Measurements from ENCODE around the gene ZNF710.

Gene ZNF710

GRCh38 chr15:90020021-90020735, 19.1 kb downstream of the ZNF710 start:
- no peak for DNase-seq

GRCh38 chr15:90020936-90021507, 19.9 kb downstream of the ZNF710 start:
- DNase-seq = no peak

GRCh38 chr15:90022345-90022744, 21.2 kb downstream of the ZNF710 start:
- DNase-seq = no peak

GRCh38 chr15:90022905-90023700, 22.0 kb downstream of the ZNF710 start:
- DNase-seq = no peak

- DNase-seq = no peak
Observed at GRCh38 chr15:90024406-90024805, 23.3 kb downstream of the ZNF710 start.

DNA sequence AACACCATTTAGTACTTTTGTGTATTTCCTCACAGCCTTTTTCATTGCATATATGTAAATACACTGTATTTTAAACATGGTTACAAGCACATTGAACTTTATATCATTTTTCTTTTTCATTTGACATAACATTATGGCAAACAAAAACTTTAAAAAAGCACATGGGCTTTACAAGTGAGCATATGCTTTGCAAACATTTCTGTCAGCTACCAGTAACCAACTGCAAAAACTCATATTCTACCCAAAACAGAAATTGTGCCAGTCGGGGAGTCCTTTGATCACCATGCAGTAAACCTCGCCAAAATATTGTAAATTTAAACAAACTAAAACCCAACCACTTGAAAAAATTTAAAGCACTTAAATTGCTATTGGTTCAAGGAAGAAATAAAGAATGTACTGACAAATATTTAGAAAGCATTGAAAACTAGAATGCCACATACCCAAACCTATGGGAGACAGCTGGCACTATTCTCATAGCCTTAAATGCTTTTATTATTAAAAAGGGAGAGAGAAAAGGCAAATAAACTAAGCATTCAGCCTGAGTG, 24.4 kb downstream of the ZNF710 start:
- no peak for DNase-seq

DNA sequence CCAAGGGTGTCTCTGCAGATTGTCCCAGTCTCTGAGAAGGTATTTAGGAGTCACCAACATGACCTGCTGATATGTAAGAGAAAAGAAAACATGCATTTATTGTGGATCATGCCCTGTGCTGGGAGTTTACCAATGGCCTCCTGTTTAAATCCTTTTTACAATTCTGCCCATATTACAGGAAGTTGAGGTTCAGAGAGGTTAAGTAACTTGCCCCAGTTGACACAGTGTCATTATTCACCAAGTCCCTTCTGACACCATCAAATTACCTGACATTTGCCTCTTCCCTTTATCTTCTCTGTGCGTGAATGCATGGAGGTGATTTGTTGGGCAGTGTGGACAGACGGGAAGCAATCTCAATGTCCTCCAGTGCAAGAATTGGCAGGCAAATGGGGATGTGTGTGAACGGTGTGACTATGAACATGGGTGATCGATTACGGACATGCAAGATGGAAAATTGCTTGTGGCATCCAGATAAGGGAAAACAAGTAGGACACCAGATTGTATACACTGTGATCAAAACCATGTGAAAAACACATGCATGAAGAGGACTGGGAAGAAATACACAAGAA, 27.3 kb downstream of the ZNF710 start:
- DNase-seq = no peak

- no peak for DNase-seq
Observed at GRCh38 chr15:90029024-90029423, 27.9 kb downstream of the ZNF710 start.

GRCh38 chr15:90030376-90030775, 29.3 kb downstream of the ZNF710 start:
- DNase-seq = no peak

- DNase-seq = no peak
Observed at GRCh38 chr15:90031231-90031791, 30.2 kb downstream of the ZNF710 start.

DNA sequence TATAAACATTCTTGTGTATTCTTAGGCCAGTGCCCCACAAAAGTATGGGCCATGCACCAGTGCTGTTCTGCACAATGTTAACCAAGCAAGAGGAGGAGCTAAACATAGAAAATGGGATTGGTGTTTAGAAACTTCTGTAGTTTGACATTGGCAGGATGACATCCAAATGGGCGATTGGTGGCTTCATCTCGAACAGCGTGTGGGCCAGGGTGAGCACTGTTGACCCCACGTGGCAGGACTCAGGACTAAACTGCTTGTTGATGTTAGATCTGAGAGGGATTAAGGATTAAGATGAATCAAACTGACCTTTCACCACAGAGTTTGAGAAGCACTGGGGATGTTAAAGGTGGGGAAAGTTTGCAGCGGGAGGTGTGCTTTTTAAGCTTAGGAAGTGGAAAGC, 31.9 kb downstream of the ZNF710 start:
- no peak for DNase-seq

- DNase-seq = no peak
Observed at GRCh38 chr15:90033448-90033847, 32.3 kb downstream of the ZNF710 start.

GRCh38 chr15:90035095-90035839, 34.1 kb downstream of the ZNF710 start:
- peak; percentile 62 to 77 for DNase-seq

DNA sequence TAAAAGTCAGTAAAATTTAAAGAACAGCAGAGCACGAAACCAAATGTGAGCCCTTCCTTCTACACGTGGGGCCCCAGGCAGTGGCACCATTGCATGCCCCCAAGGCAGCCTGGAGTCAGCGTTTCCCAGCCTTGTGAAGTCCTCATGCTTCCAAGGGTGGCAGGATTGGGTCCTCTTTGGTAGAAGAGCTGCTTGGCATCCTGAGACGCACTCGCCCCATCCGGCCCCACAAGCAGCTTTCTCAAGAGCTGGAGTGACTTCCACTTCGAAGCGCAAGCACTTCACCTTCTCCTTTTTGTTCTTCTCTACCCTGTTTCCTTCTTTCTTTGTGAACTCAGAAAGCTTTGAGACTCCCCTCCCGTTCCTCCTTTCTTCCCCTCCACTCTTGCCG, 34.7 kb downstream of the ZNF710 start:
- DNase-seq = no peak

GRCh38 chr15:90036343-90036742, 35.2 kb downstream of the ZNF710 start:
- DNase-seq = no peak

- DNase-seq = no peak
Observed at GRCh38 chr15:90036806-90037510, 35.8 kb downstream of the ZNF710 start.

GRCh38 chr15:90037511-90037860, 36.4 kb downstream of the ZNF710 start:
- DNase-seq = no peak

DNA sequence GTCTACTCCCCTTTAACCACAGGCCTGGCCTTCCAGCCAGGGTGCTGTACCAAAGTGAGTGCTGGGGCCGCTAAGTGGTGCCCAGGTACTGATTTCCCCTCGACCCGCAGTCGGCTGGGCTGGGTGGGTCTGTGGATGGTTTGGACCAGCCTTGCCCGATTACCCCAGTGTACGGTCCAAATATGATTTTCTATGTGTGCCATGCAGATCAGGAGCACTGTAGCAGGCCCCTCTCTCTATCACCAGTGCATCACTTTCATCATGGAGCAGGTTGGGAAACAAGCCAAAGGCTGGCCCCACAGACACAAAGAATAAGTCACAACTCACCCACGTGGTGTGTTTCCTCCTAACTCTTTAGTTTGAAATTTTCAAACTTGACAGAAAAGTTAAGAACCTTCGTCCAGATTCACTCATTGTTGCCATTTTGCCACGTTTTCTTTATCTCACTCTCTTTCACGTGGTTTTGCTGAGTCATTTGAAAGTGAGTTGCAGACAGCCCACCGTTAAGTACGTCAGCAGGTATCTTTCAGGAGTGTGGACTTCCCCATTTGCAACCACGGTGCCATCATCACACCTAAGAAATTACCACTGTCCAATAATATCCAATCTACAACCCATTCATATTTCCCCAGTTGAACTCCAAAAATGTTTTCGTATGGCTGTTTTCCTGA, 37.0 kb downstream of the ZNF710 start:
- no peak for DNase-seq

GRCh38 chr15:90038632-90039095, 37.5 kb downstream of the ZNF710 start:
- no peak for DNase-seq

DNA sequence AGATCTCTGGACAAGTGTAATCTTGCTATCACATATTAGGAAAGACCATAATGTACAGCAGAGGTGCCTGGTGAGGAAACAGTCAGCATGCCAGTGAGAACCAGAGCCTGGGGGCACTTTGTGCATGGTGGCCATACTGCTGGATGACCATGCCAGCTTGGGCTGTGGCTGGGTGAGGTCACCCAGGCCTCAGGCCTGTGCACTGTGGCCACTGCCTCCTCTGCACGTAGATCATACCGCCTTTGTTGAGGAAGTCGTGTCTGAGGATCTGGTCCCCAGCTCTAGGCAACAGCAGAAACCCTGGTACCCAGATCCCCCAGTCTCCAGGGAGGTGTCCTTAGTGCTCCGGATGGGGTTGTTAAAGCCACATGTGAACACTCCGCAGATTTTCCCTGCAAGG, 38.9 kb downstream of the ZNF710 start:
- DNase-seq = no peak

- DNase-seq = no peak
Observed at GRCh38 chr15:90040618-90041017, 39.5 kb downstream of the ZNF710 start.
